ENCODE data around the gene LRP11. TPM values are rescaled to one million over a fixed set of nuclear protein-coding genes. Genes with fewer than 3 reads are reported as not detected.
"Not testable (repeated sequence)": the region's sequence is repeated elsewhere in the genome, so short reads cannot be mapped to it uniquely, and the experiment has no call there.

LRP11 gene
- total RNA-seq, 5 donors from 2014 or later (not counting 1 experiment from before 2014, with no cell fraction given): 2.1 to 4.3 (median 2.7) TPM; not detected in 1

DNA sequence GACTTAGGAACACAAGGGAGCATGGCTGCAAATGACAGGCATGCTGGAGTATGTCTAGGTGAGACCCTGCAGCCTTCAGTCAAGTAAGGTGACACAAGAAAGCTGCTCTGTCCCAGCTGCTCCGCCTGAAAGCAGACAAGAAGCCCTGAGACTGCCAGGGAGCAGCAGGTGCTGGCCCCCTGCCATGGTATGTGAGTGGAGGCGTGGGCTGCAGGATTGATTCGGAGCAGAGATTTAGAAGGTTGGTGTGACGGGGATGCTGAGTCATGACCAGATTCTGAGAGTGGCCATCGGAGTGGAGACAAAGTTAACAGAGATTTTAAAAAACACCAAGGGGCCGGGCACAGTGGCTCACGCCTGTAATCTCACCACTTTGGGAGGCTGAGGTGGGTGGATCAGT lies 17.8 kb downstream of the LRP11 start:
- H3K36me3 ChIP-seq (ENCODE audit: control insufficient read depth in 2 of 2, extremely low read depth in 1 of 2, insufficient read depth in 1 of 2, low read length in 1 of 2): no peaks in the 10 kb centered on the region
- H3K36me3 Mint-ChIP-seq: no peaks in the 10 kb centered on the region
- no peaks in the 10 kb centered on the region for H3K9me3 ChIP-seq
- H3K4me3 ChIP-seq (ENCODE audit: control insufficient read depth in 1 of 2, extremely low read depth in 1 of 2, low read length in 1 of 2): no peak overlapping the region
- H3K27ac ChIP-seq (ENCODE audit: low read length): no peak overlapping the region
- peaks cover 0 to 7% of the 10 kb centered on the region in 2 experiments for H3K27me3 ChIP-seq (replicated peaks in 1 of 2; ENCODE audit: control insufficient read depth in 2 of 2, extremely low read depth in 1 of 2, insufficient read depth in 2 of 2, low read length in 1 of 2)
- peaks cover 0 to 3% (median 0%) of the 10 kb centered on the region in 3 donors for H3K4me1 Mint-ChIP-seq
- ChIA-PET POLR2A (interaction anchor here in 1 of 2 donors (0.6 kb wide), 1 partner anchor 166 kb away, joined by 4 read pairs; no protein-coding TSS in a partner anchor), CTCF (no interaction called here)
- H3K9me3 Mint-ChIP-seq: no peaks in the 10 kb centered on the region
- H3K27me3 Mint-ChIP-seq: peaks cover 0 to 7% of the 10 kb centered on the region in 2 donors
- whole genome bisulfite sequencing (ENCODE audit: insufficient coverage): 74% methylated on average over 5 of the region's 7 CpGs
- no peak overlapping the region for H3K27ac Mint-ChIP-seq
- DNase-seq (no peak), ATAC-seq (replicated peaks in 1 of 4) (no peak)
- H3K4me1 ChIP-seq (ENCODE audit: control insufficient read depth in 1 of 2, extremely low read depth in 1 of 2, insufficient read depth in 2 of 2, low read length in 2 of 2): no peaks in the 10 kb centered on the region
- H3K4me3 Mint-ChIP-seq: no peak overlapping the region

DNA sequence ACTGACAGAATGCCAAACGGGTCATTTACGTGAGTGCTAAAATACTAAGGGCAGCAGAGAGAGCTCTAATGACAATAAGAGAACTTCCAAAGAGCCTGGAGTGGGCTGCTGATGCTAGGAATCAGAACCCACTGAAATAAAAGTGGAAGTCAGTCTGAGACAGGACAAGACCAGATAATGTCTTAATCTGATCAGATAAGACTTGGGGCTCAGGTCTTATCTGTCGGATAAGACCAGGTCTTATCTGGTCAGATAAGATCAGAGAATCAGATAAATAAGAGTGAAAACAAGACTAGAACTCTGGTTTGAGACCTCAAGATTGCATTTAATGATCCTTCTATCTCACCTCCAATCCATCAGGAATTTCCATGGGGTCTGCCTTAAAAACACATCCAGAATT lies 18.6 kb downstream of the LRP11 start:
- Histone ChIP-seq H3K27ac (ENCODE audit: low read length) (no peak overlapping the region), H3K9me3 (no peaks in the 10 kb centered on the region), H3K36me3 (ENCODE audit: control insufficient read depth in 2 of 2, extremely low read depth in 1 of 2, insufficient read depth in 1 of 2, low read length in 1 of 2) (no peaks in the 10 kb centered on the region), H3K4me1 (ENCODE audit: control insufficient read depth in 1 of 2, extremely low read depth in 1 of 2, insufficient read depth in 2 of 2, low read length in 2 of 2) (no peaks in the 10 kb centered on the region), H3K27me3 (replicated peaks in 1 of 2; ENCODE audit: control insufficient read depth in 2 of 2, extremely low read depth in 1 of 2, insufficient read depth in 2 of 2, low read length in 1 of 2) (peaks cover 0 to 11% of the 10 kb centered on the region in 2 experiments), H3K4me3 (ENCODE audit: control insufficient read depth in 1 of 2, extremely low read depth in 1 of 2, low read length in 1 of 2) (no peak overlapping the region)
- Mint-ChIP-seq H3K27ac (no peak overlapping the region), H3K4me3 (no peak overlapping the region), H3K9me3 (no peaks in the 10 kb centered on the region), H3K4me1 (no peaks in the 10 kb centered on the region), H3K36me3 (no peaks in the 10 kb centered on the region), H3K27me3 (peaks cover 0 to 7% of the 10 kb centered on the region in 2 donors)
- no peak for ATAC-seq (replicated peaks in 1 of 4)
- POLR2A ChIA-PET: no interaction called here
- CTCF ChIA-PET: interaction anchor here (0.5 to 0.9 kb wide), 3 partner anchors 10 to 236 kb away, joined by 3 to 6 read pairs (median 3); no protein-coding TSS in a partner anchor
- no CpG with 5 or more reads among the region's 3 CpGs for WGBS (ENCODE audit: insufficient coverage)
- DNase-seq: no peak

DNA sequence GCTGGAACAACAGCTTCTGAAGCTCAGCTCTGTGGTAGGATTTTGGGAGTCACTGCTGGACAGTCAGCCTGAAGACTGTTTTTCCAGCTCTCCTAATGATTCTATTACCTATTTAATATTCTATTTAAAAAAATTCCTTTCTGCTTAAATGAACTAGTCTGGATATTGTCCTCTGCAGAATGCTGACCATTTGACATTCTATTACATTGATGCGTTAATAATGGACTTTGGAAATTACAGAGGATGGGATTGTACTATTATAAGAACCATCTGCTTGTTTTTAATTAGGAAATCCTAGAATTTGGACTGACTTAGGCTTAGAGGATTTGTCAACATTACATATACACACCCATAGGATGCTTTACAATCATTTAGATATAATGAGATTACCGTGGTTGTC lies 19.7 kb downstream of the LRP11 start:
- Histone ChIP-seq H3K4me3 (ENCODE audit: control insufficient read depth in 1 of 2, extremely low read depth in 1 of 2, low read length in 1 of 2) (no peak overlapping the region), H3K4me1 (ENCODE audit: control insufficient read depth in 1 of 2, extremely low read depth in 1 of 2, insufficient read depth in 2 of 2, low read length in 2 of 2) (no peaks in the 10 kb centered on the region), H3K27ac (ENCODE audit: low read length) (no peak overlapping the region), H3K27me3 (replicated peaks in 1 of 2; ENCODE audit: control insufficient read depth in 2 of 2, extremely low read depth in 1 of 2, insufficient read depth in 2 of 2, low read length in 1 of 2) (peaks cover 0 to 14% of the 10 kb centered on the region in 2 experiments), H3K36me3 (ENCODE audit: control insufficient read depth in 2 of 2, extremely low read depth in 1 of 2, insufficient read depth in 1 of 2, low read length in 1 of 2) (no peaks in the 10 kb centered on the region), H3K9me3 (no peaks in the 10 kb centered on the region)
- POLR2A ChIA-PET: no interaction called here
- Mint-ChIP-seq H3K27ac (no peak overlapping the region), H3K36me3 (no peaks in the 10 kb centered on the region), H3K9me3 (no peaks in the 10 kb centered on the region), H3K4me1 (no peaks in the 10 kb centered on the region), H3K4me3 (no peak overlapping the region), H3K27me3 (peaks cover 0 to 3% of the 10 kb centered on the region in 2 donors)
- DNase-seq (no peak), ATAC-seq (replicated peaks in 1 of 4) (no peak)
- WGBS (ENCODE audit: insufficient coverage): no CpG with 5 or more reads among the region's 2 CpGs
- CTCF ChIA-PET: no interaction called here

DNA sequence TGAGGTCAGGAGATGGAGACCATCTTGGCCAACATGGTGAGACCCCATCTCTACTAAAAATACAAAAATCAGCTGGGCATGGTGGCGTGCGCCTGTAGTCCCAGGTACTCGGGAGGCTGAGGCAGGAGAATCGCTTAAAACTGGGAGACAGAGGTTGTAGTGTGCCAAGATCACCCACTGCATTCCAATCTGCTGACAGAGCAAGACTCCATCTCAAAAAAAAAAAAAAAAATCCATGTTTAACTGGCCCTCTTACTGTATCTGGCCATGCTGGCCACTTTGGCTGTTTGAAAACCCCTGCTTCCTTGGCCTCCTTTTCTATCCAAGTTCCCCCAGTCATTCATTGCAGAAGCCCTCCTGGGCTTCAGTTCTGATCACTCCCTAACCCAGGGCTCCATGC lies 20.1 kb downstream of the LRP11 start:
- CTCF ChIA-PET; H3K4me1 Mint-ChIP-seq; ATAC-seq (replicated peaks in 1 of 4); H3K9me3 ChIP-seq; H3K4me3 ChIP-seq (ENCODE audit: control insufficient read depth in 1 of 2, extremely low read depth in 1 of 2, low read length in 1 of 2); H3K27me3 Mint-ChIP-seq; DNase-seq; H3K4me3 Mint-ChIP-seq; H3K27ac ChIP-seq (ENCODE audit: low read length); H3K27ac Mint-ChIP-seq; H3K36me3 ChIP-seq (ENCODE audit: control insufficient read depth in 2 of 2, extremely low read depth in 1 of 2, insufficient read depth in 1 of 2, low read length in 1 of 2); H3K9me3 Mint-ChIP-seq; H3K36me3 Mint-ChIP-seq; POLR2A ChIA-PET; H3K4me1 ChIP-seq (ENCODE audit: control insufficient read depth in 1 of 2, extremely low read depth in 1 of 2, insufficient read depth in 2 of 2, low read length in 2 of 2): not testable (repeated sequence)
- WGBS (ENCODE audit: insufficient coverage): 100% methylated on average over 1 of the region's 4 CpGs
- H3K27me3 ChIP-seq (replicated peaks in 1 of 2; ENCODE audit: control insufficient read depth in 2 of 2, extremely low read depth in 1 of 2, insufficient read depth in 2 of 2, low read length in 1 of 2): peaks cover 0 to 14% of the 10 kb centered on the region in 2 experiments

DNA sequence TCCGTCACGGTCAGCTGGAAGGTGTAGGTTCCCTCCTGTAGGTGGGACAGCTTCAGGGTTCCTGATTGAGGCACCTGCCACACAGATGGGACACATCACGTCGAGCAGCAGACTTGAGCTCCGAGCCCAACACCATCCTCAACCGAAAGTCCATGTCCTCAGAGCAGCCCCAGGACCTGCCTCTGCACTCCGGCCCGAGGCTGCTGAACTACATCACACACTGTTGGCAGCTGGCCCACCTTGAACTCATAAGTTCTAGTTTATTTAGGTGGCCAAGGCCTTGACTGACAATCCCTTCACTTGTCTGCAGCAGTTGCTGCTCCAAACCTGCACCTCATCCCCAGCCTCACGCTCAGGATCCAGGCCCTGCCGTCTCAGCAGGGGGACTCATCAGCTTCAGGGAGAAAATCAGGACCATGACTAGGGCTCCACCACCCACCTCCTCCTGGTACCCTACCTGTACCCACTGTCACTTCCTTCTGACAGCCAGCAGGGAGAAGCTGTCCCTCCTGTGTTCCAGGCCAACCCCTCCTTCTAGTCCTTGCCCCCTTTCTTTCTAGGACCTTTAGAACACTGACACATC lies 21.0 kb downstream of the LRP11 start:
- 82% methylated on average over 10 of the region's 10 CpGs for WGBS (ENCODE audit: insufficient coverage)
- CTCF ChIA-PET: no interaction called here

DNA sequence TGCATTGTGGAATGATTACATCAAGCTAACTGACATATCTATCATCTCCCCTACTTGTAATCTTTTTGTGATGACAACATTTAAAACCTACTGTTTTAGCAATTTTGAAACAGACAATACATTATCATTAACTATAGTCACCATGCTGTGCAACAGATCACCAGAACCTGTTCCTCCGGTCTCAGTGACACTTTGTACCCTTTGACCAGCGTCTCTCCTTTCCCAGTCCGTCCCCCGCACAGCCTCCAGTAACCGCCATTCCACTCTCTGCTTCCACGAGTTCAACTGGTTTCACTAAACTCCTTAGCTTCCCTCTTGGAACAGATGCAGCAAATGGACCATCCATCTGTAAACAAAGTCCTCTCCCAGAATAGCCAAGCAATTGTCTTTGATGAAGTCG lies 21.8 kb downstream of the LRP11 start:
- no peaks in the 10 kb centered on the region for H3K27me3 Mint-ChIP-seq
- no peaks in the 10 kb centered on the region for H3K36me3 Mint-ChIP-seq
- Histone ChIP-seq H3K4me1 (ENCODE audit: control insufficient read depth in 1 of 2, extremely low read depth in 1 of 2, insufficient read depth in 2 of 2, low read length in 2 of 2) (no peaks in the 10 kb centered on the region), H3K27me3 (replicated peaks in 1 of 2; ENCODE audit: control insufficient read depth in 2 of 2, extremely low read depth in 1 of 2, insufficient read depth in 2 of 2, low read length in 1 of 2) (peaks cover 0 to 14% of the 10 kb centered on the region in 2 experiments), H3K9me3 (no peaks in the 10 kb centered on the region), H3K4me3 (ENCODE audit: control insufficient read depth in 1 of 2, extremely low read depth in 1 of 2, low read length in 1 of 2) (no peak overlapping the region), H3K36me3 (ENCODE audit: control insufficient read depth in 2 of 2, extremely low read depth in 1 of 2, insufficient read depth in 1 of 2, low read length in 1 of 2) (no peaks in the 10 kb centered on the region), H3K27ac (ENCODE audit: low read length) (no peak overlapping the region)
- CTCF ChIA-PET: interaction anchor here in 1 of 2 donors (0.9 kb wide), 1 partner anchor 10 kb away, joined by 3 read pairs; no protein-coding TSS in a partner anchor
- ATAC-seq (replicated peaks in 1 of 4): no peak
- H3K9me3 Mint-ChIP-seq: no peaks in the 10 kb centered on the region
- POLR2A ChIA-PET: no interaction called here
- H3K4me1 Mint-ChIP-seq: no peaks in the 10 kb centered on the region
- 84% methylated on average over 7 of the region's 7 CpGs for WGBS (ENCODE audit: insufficient coverage)
- DNase-seq: no peak
- no peak overlapping the region for H3K27ac Mint-ChIP-seq
- H3K4me3 Mint-ChIP-seq: no peak overlapping the region

More for the DNA sequence above, 21.0 kb downstream of the LRP11 start:
- H3K27me3 Mint-ChIP-seq: no peaks in the 10 kb centered on the region
- no peak overlapping the region for H3K4me3 Mint-ChIP-seq
- H3K27ac ChIP-seq (ENCODE audit: low read length): no peak overlapping the region
- H3K4me1 ChIP-seq (ENCODE audit: control insufficient read depth in 1 of 2, extremely low read depth in 1 of 2, insufficient read depth in 2 of 2, low read length in 2 of 2): no peaks in the 10 kb centered on the region
- no peaks in the 10 kb centered on the region for H3K36me3 ChIP-seq (ENCODE audit: control insufficient read depth in 2 of 2, extremely low read depth in 1 of 2, insufficient read depth in 1 of 2, low read length in 1 of 2)
- POLR2A ChIA-PET: no interaction called here
- H3K36me3 Mint-ChIP-seq: no peaks in the 10 kb centered on the region
- ATAC-seq (replicated peaks in 1 of 4) (no peak), DNase-seq (no peak)
- H3K9me3 Mint-ChIP-seq: no peaks in the 10 kb centered on the region
- no peaks in the 10 kb centered on the region for H3K9me3 ChIP-seq
- H3K4me3 ChIP-seq (ENCODE audit: control insufficient read depth in 1 of 2, extremely low read depth in 1 of 2, low read length in 1 of 2): no peak overlapping the region
- no peak overlapping the region for H3K27ac Mint-ChIP-seq
- H3K4me1 Mint-ChIP-seq: no peaks in the 10 kb centered on the region
- H3K27me3 ChIP-seq (replicated peaks in 1 of 2; ENCODE audit: control insufficient read depth in 2 of 2, extremely low read depth in 1 of 2, insufficient read depth in 2 of 2, low read length in 1 of 2): peaks cover 0 to 14% of the 10 kb centered on the region in 2 experiments

All from T-cell (primary cell).